UCSD-AML1 (cell line): Measurements from ENCODE around the gene CD81.
"Not testable (repeated sequence)": the region's sequence is repeated elsewhere in the genome, so short reads cannot be mapped to it uniquely, and the experiment has no call there.

Experiments used
- DNase-seq: peaks from one replicate; lab custom pipeline; 2025; ENCODE audit not compliant: unreplicated experiment; lab: John Stamatoyannopoulos, UW

Gene CD81

GRCh38 chr11:2357246-2357645, 19.9 kb upstream of the CD81 start:
- no peak for DNase-seq

DNA sequence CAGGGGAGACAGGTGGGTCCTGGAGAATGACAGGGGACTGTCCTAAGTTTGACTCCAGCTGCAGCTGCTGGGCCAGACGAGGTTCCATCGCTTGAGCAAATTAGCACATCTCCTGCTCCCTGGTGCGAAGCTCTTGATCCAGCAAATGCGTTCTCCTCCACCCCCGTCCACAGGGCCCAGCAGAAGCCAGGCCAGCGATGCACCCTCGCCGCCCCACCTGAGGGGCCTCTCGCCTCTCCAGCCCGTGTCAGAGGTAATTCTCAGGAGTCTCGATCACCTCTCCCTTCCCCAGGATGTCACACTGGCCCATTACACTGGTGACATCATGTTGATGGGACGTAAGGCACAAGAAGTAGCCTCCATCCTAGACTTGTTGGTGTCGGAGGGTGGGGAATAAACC, 19.5 kb upstream of the CD81 start:
- DNase-seq, result not testable (repeated sequence)

DNA sequence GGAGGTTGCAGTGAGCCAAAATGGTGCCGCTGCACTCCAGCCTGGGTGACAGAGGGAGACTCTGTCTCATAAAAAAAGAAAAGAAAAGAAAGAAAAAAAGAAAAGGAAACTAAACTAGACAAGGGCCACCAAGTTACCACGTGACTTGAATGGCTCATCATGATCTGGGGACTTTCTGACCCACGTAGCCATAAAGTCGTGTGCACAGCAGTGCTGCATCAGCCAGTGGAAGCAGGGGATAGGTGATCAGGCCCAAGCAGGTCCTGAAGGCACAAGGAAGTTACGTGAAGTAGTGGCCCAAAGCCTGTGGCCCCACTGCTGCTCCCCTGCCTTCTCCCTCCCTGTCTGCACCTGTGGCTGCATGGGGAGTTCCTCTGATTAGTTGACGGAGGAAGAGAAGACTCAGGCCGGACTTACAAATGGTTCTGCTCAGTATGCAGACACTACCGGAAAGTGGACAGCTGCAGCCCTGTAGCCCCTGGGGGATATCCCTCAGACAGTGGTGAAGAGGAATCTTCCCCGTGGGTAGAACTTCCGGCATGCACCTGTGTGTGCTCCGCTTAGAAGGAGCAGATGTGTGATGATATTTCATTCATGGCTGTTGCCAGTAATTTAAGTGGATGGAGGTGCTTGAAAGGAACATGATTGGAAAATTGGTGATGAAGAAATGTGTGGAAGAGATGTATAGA, 18.2 kb upstream of the CD81 start:
- DNase-seq, result no peak

DNA sequence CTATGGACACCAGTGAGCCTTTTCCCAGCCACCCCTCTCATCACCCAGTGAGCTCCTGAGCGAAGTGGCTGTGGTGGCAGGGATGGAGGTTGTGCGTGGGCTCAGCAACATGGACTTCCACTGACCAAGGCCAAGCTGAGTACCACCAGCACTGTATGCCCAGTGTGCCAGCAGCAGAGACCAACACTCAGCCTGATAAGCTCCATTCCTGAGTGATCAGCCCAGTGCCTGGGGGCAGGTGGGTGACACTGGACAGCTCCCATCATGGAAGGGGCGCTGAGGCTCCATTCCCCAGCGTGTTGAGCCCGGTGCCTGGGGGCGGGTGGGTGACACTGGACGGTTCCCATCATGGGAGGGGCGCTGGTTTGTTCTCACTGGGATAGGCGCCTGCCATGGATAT, 17.6 kb upstream of the CD81 start:
- no peak for DNase-seq

DNA sequence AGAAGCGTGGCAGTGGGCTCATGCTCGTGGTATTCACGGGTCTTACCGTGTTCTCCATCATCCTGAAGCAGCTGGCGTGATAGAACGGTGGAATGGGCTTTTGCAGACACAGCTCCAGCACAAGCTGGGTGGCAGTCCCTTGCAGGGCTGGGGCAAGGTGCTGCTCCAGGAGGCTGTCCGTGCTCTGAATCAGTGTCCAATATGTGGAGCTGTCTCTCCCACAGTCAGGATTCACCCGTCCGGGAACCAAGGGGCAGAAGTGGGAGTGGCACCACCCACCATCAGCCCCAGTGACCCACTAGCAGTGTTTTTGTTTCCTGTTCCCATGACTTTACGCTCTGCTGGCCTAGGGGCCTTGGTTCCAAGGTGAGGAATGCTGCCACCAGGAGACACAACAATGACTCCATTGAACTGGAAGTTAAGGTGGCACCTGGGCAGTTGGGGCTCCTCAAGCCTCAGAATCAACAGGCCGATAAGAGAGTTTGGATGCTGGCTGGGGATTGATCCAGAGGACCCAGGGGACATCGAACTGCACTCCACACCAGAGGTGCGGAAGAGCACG, 16.9 kb upstream of the CD81 start:
- no peak for DNase-seq

DNA sequence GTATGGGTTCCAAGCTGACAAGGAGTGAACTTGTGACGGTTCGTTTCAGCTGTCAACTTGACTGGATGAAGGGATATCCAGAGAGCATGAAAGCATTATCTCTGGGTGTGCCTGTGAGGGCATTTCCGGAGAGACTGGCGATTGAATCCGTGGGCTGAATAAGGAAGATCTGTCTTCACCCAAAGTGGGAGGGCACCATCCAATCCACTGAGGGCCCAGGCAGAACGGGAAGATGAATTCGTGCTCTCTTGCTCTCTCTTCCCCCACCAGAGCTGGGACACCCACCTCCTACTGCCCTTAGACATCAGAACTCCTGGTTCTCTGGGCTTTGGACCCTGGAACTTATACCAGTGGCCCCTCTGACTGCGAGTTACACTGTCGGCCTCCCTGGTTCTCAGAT, 15.5 kb upstream of the CD81 start:
- no peak for DNase-seq

DNA sequence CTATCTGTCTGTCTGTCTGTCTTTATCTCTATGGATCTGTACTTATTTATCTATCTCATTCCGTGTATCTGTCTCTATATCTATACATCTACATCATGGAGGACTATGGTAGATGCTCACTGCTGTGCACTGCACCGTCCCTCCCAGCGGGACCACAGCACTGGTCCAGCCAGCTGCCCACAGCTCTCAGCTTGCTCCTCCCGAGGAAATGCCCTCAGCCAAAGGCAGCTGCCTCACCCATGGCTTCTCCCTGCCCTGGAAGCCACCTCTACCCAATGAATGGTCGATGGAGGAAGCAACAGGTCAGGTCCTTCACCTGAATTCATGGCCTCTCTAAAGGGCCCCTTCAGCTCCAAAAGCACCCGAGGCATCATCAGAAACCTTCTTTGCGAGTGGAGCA, 14.7 kb upstream of the CD81 start:
- DNase-seq, result no peak

- DNase-seq, result no peak
Measured at GRCh38 chr11:2363130-2363529, 14.0 kb upstream of the CD81 start.

- DNase-seq, result no peak
Measured at GRCh38 chr11:2363577-2364370, 13.3 kb upstream of the CD81 start.

GRCh38 chr11:2364386-2364785, 12.7 kb upstream of the CD81 start:
- DNase-seq, result not testable (repeated sequence)

DNA sequence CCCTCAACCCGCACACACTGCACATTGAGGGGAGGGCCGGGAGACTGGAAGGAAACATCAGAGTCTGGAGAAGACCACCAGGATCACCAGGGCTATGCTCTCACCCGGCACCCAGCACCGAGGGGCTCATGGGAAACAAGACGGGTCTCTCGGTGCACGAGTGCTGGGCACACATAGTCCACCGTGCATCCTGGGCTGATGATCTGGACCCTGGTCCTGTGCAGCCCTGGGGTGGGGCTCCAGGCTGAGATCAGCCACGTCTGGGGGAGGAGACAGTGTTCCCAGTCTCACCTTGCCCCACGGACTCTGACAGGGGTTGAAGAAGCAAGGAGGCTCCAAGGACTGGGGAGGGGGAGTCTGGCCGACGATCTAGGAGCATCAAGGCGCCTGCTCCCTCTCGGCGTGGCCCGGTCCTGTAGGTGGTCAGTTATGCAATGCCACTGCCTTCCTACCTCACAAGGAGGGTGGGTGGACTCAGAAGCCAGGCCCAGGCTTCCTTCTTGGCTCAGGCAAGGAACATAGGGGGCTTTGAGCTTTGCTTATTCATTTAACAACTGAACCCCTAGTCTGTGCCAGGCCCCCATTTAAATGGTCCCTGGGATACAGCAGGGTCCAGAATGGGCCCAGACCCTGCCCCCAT, 11.4 kb upstream of the CD81 start:
- DNase-seq, result no peak

DNA sequence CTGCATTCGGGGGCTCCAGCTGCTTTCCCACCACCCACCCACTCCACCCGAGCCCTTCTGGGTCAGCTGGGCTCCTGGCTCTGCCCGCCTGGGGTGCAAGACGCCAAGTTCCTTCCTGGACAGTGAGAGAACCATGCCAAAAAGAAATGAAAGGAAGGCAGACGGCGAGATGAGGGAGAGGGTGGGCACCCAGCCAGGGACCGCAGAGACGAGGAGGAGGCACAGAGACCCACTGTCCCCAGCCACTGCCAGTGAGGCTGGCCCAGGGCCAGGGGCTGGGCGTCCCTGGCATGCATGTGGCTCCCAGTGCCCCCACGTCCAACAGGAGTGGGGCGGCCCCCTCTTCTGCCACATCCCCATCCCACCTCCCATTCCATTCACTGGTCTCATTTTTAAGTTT, 10.8 kb upstream of the CD81 start:
- DNase-seq, result no peak

DNA sequence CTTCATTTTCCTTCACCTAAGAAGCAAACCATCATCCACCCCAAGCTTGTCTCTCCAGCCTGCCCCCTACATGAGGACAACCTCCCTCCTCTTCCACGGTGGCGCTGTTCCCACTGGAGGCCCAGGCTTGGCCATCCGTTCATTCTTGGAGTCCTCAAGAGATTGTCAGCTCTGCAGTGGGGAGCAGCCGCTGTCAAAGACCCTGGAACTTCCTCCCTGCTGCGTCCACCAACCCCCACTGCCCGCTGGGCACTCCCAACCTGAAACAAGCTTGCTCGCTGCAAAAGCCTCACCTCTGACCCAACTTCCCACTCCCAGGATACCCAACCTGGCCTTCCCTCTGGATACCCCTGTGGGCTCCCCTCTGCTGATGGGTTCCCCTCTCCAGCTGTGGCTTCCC, 10.4 kb upstream of the CD81 start:
- DNase-seq, result no peak

DNA sequence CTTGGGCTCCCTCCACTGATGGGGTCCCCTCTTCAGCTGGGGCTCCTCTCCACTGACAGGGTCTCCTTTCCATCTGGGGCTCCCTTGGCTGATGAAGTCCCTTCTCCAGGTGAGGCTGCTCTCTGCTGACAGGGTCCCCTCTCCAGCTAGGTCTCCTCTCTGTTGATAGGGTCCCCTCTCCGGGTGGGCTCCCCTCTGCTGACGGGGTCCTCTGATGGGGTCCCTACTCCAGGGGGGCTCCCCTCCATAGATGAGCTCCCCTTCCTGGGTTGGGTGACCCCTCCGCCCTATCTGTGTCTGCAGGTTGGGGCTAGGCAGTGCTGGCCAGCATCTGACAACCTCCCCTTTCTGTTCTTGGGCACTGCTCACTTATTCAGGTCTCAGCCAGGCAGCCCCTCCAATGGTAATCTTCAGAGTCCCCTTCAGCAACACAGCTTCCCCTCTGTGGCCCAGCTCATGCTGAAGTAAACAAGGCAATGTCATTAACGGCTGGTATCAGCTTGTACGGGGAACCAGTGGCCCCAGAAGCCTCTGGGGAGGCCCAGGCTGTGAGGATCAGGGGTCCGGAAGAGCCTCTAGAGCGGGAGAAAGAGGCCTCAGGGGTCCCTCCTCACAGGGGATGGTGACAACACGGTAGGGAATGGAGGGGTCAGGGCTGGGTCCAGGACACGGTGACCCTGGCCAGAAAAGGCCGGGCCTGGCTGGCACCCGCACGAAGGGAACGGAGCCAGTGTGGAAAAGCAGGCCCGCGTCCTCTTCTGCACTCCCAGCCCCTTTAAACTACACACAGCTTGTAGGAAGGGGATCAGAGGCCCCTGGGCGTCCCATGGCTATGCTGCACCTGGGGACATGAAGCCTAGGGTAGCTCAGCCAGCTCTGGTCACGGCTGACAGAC, 9.6 kb upstream of the CD81 start:
- DNase-seq, result no peak

DNA sequence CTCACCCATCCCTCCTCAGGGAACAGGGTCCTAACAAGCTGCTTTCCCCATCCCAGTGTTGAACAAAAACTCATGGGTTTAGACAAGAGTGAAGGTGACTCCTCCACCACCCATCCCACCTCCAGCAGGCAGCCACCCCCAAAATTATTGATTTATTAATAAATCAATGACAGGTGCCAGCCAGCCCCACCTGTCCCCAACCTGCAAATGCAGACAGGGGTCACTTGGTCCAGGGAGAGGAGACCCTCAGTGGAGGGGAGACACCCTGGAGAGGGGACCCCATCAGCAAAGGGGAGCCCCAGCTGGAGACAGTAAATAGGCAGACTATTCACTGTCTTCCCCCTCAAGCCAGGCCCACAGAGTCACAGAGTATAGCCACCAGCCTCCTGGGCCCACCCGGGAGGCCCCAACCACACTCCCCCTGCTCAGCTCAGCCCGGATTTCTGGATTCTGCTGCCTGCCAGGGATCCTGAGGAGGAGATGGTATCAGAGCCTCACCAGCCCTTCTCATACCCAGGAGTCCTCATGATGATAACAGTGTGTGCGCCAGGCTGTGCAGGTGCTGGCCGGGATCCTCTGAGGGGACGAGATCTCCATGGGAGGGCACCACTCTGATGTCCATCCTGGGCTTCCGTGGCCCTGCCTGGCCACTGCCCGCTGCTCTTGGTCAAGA, 8.8 kb upstream of the CD81 start:
- no peak for DNase-seq

DNA sequence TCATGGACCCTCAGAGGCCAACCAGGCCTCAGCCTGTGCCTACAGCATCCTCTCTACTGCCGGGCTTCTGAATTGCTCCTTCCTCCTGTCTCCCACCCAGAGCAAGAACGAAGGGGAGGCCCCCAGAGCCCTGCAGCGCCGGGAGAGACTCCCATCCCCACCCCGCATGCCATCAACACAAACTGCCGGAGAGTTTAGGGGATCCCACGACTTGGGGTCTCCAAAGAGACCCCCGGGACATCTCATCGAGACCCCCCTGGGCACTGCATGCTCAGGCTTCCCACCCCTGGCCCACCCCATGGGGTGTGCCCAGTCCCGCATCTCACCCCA, 8.3 kb upstream of the CD81 start:
- DNase-seq, result no peak

DNA sequence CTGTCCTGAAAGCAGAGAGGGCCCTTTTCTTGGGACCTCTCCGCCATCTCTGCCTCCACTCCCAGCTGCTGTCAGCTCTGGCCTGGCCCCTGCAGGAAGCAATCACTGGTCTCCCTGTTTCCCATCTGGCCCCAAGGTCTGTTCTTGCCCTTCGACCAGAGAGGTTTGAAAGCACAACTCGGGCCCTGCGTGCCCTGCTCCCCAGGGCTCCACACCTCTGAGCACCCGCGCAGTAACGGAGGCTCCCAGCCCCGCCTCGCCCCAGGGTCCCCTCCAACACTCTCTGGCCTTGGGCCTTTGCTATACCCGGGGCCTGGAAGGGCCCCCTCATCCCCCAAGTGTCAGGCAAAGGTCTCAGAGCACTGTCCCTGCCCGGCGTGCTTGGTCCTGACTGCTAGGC, 7.8 kb upstream of the CD81 start:
- DNase-seq, result no peak

DNA sequence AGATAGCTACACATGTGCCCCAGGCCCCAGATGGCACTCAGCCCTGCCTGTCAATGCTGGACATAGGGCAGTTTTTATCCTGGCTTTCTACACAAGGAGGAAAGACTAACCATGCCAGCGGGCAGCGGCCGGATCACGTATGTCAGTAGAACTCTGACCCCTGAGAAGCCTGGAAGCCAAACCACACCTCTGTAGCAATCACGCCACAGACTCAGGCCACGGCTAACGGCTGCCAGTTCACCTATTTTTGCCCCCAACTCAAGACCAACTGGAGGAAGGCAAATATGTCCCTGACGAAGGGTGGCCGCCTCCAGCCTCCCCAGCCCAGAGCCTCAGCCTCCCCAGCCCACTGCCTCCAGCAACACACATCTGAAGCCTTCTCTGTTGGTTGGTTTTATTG, 7.2 kb upstream of the CD81 start:
- no peak for DNase-seq

DNA sequence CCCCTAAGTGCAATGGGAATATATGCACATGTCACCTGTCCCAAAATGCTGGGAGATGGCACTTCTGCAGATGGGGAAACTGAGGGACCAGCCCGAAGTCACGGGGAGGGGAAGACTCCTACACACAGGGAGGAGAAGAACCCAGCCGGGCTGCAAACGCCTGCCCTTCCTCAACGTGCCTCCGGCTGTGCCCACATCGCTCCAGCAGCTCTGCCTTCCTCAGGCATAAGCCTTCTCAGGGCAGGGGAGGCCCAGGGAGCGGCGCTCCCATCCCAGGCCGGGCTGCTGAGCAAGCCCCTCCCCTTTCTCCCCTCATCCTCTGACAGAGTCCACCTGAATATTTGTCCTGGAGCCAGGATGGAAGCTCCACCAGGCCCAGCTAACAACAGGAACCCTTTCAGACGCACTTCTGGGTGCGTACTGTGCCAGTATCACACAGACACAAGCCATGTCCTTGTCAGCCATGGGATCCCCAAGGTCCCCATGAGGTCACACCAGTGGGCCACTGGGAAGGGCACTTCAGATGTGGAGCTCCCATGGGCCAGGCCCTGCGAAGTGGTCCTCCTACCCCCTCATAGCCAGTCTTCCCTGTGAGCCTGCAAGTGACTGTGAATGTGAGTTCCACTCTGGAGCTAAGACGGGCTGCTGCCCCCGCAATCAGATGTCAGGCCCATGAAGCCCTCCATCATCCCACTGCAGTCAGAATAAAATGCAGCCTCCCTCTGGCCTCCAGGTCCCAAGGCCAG, 2.5 kb upstream of the CD81 start:
- no peak for DNase-seq

DNA sequence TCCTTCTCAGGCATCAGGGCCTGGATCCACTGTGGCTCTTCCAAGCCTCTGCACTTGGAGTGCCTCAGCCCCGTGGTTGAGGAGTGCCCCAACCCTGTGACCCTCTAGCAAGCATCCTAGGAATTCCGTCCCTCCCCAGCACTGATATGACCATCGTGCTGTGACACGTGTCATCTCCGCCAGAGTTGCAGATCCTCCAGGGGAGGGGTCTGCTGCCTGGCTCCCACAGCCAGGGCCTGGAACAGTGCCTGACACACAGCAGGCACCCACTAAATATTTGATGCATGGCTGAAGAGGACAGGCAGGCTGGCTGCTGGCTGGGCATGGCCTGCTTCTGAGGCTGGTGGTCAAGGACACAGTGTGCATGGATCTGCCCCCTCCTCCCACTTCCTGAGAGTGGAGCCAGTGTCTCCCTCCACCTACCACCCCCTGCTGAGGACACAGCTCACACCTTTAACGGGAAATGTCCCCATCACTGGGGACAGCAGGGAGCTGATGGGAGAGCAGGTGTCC, 1.7 kb upstream of the CD81 start:
- DNase-seq, result no peak
